Smooth muscle cell (in vitro differentiated cells): ENCODE measurements around the gene GALNT9. TPM values are rescaled to one million over a fixed set of nuclear protein-coding genes. Genes with fewer than 3 reads are reported as not detected.

Experiments
- DNase-seq: peaks from one replicate; lab custom pipeline; 2025; ENCODE audit not compliant: unreplicated experiment; lab: John Stamatoyannopoulos, UW
- H2AFZ ChIP-seq: fragments of 200-600 bp; sonication (generic); 2 replicates; pipeline ENCODE4 v1.6.0; 2016; ENCODE audit warnings: antibody characterized with exemption, low read depth, mild to moderate bottlenecking
- H3F3A ChIP-seq: fragments of 200-600 bp; sonication (generic); 2 replicates; pipeline ENCODE4 v1.6.0; 2017; ENCODE audit warnings: antibody characterized with exemption, low read depth
- H3K27ac ChIP-seq: fragments of 200-600 bp; sonication (generic); 2 replicates; pipeline ENCODE4 v1.5.1; 2016; ENCODE audit warnings: low read depth, mild to moderate bottlenecking
- H3K27me3 ChIP-seq: fragments of 200-600 bp; sonication (generic); 2 replicates; pipeline ENCODE4 v1.6.1; 2016; ENCODE audit warnings: low read depth, mild to moderate bottlenecking
- H3K36me3 ChIP-seq: fragments of 200-600 bp; sonication (generic); 2 replicates; pipeline ENCODE4 v1.5.1; 2016; ENCODE audit warnings: low read depth
- H3K4me1 ChIP-seq: fragments of 200-600 bp; sonication (generic); 2 replicates; pipeline ENCODE4 v1.5.1; 2016; ENCODE audit warnings: low read depth
- H3K4me2 ChIP-seq: fragments of 200-600 bp; sonication (generic); 2 replicates; pipeline ENCODE4 v1.6.0; 2016; ENCODE audit warnings: mild to moderate bottlenecking
- H3K4me3 ChIP-seq: fragments of 200-600 bp; sonication (generic); 2 replicates; pipeline ENCODE4 v1.5.1; 2016; ENCODE audit warnings: mild to moderate bottlenecking
- H3K79me2 ChIP-seq: fragments of 200-600 bp; sonication (generic); 2 replicates; pipeline ENCODE4 v1.6.0; 2016; ENCODE audit warnings: low read depth, mild to moderate bottlenecking
- H3K9ac ChIP-seq: fragments of 200-600 bp; sonication (generic); 2 replicates; pipeline ENCODE4 v1.6.0; 2016; ENCODE audit warnings: low read depth
- H3K9me3 ChIP-seq: fragments of 200-600 bp; sonication (generic); replicated peaks from 2 replicates; pipeline ENCODE4 v1.5.1; 2016; ENCODE audit warnings: low read depth
- H4K20me1 ChIP-seq: fragments of 200-600 bp; sonication (generic); 2 replicates; pipeline ENCODE4 v1.6.0; 2016; ENCODE audit warnings: low read depth
- WGBS: methylation state at CpG from one replicate; pipeline ENCODE4 v1.1.7; 2016; ENCODE audit warnings: low lambda C conversion rate; 5-methylcytosine and 5-hydroxymethylcytosine counted together
- polyA plus RNA-seq: library from polyadenylated mRNA; unstranded; fragments of >200 nt; fragmentation: Nextera tagmentation; extraction: Ambion mirVana; gene quantifications from 2 replicates; pipeline ENCODE4 v1.2.1, GENCODE V29; 2016
- total RNA-seq: library from RNA; depleted of rRNA; stranded (reverse); fragments of >200 nt; gene quantifications from 2 replicates; pipeline ENCODE4 v1.2.3, GENCODE V29; 2014
- TF ChIP-seq, protein P1 (sequence below): fragments of 200-600 bp; sonication (generic); IDR thresholded peaks from 2 replicates; pipeline ENCODE4 v1.5.1; 2017; ENCODE audit warnings: borderline replicate concordance, mild to moderate bottlenecking, antibody characterized with exemption; ENCODE audit not compliant: insufficient read depth, poor library complexity, severe bottlenecking

The GALNT9 gene
- total and polyA plus RNA-seq, 2 experiments from 2014 or later = 1.1 TPM; not detected in 1

- no peaks in the 10 kb centered on the region for H3K36me3 ChIP-seq
- no peak overlapping the region for H3K4me3 ChIP-seq
- TF ChIP-seq, protein P1, sequence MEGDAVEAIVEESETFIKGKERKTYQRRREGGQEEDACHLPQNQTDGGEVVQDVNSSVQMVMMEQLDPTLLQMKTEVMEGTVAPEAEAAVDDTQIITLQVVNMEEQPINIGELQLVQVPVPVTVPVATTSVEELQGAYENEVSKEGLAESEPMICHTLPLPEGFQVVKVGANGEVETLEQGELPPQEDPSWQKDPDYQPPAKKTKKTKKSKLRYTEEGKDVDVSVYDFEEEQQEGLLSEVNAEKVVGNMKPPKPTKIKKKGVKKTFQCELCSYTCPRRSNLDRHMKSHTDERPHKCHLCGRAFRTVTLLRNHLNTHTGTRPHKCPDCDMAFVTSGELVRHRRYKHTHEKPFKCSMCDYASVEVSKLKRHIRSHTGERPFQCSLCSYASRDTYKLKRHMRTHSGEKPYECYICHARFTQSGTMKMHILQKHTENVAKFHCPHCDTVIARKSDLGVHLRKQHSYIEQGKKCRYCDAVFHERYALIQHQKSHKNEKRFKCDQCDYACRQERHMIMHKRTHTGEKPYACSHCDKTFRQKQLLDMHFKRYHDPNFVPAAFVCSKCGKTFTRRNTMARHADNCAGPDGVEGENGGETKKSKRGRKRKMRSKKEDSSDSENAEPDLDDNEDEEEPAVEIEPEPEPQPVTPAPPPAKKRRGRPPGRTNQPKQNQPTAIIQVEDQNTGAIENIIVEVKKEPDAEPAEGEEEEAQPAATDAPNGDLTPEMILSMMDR = no peak
- H3K4me1 ChIP-seq = no peaks in the 10 kb centered on the region
- WGBS = 89% methylated on average over 14 of the region's 27 CpGs
- H2AFZ ChIP-seq = no peak overlapping the region
- H3K9me3 ChIP-seq = no peaks in the 10 kb centered on the region
- no peaks in the 10 kb centered on the region for H3F3A ChIP-seq
- H4K20me1 ChIP-seq = no peaks in the 10 kb centered on the region
- H3K79me2 ChIP-seq = no peaks in the 10 kb centered on the region
- H3K4me2 ChIP-seq = no peak overlapping the region
- no peaks in the 10 kb centered on the region for H3K27me3 ChIP-seq
- no peak overlapping the region for H3K27ac ChIP-seq
- no peak for DNase-seq
- no peak overlapping the region for H3K9ac ChIP-seq
Observed at GRCh38 chr12:132246997-132247717, 82.2 kb downstream of the GALNT9 start.

- TF ChIP-seq, protein P1 = no peak
- Histone ChIP-seq H4K20me1 (no peaks in the 10 kb centered on the region), H3K79me2 (no peaks in the 10 kb centered on the region), H3K9ac (no peak overlapping the region), H3F3A (no peaks in the 10 kb centered on the region), H3K27ac (no peak overlapping the region), H3K4me2 (no peak overlapping the region), H3K4me1 (no peaks in the 10 kb centered on the region), H3K27me3 (no peaks in the 10 kb centered on the region), H3K4me3 (no peak overlapping the region), H2AFZ (no peak overlapping the region), H3K36me3 (no peaks in the 10 kb centered on the region), H3K9me3 (no peaks in the 10 kb centered on the region)
- DNase-seq = no peak
- WGBS = 91% methylated on average over 25 of the region's 28 CpGs
Observed at GRCh38 chr12:132245521-132246101, 83.8 kb downstream of the GALNT9 start.

GRCh38 chr12:132244724-132245295 is 84.6 kb downstream of the GALNT9 start:
- Histone ChIP-seq H3K4me2 (no peak overlapping the region), H3K9ac (no peak overlapping the region), H3K4me1 (no peaks in the 10 kb centered on the region), H3K79me2 (no peaks in the 10 kb centered on the region), H3K27me3 (no peaks in the 10 kb centered on the region), H3K27ac (no peak overlapping the region), H2AFZ (no peak overlapping the region), H4K20me1 (no peaks in the 10 kb centered on the region), H3K4me3 (no peak overlapping the region), H3F3A (no peaks in the 10 kb centered on the region), H3K36me3 (no peaks in the 10 kb centered on the region), H3K9me3 (no peaks in the 10 kb centered on the region)
- DNase-seq = no peak
- WGBS = 89% methylated on average over 14 of the region's 22 CpGs
- TF ChIP-seq, protein P1 = no peak
